Measurements from ENCODE around the gene SPRED2.

The SPRED2 gene

GRCh38 chr2:65363879-65364666 is 68.3 kb downstream of the SPRED2 start:
- DNase-seq: no peak

GRCh38 chr2:65361623-65362022 is 70.8 kb downstream of the SPRED2 start:
- DNase-seq: no peak

GRCh38 chr2:65360441-65360840 is 72.0 kb downstream of the SPRED2 start:
- no peak for DNase-seq

GRCh38 chr2:65358678-65359400 is 73.6 kb downstream of the SPRED2 start:
- no peak for DNase-seq

- DNase-seq: no peak
These were observed 74.5 kb downstream of the SPRED2 start for GRCh38 chr2:65357959-65358294.

- no peak for DNase-seq
These were observed 75.1 kb downstream of the SPRED2 start for GRCh38 chr2:65357095-65357958.

- DNase-seq: no peak
These were observed 77.1 kb downstream of the SPRED2 start for GRCh38 chr2:65355186-65355831.

GRCh38 chr2:65354773-65355172 is 77.6 kb downstream of the SPRED2 start:
- no peak for DNase-seq

GRCh38 chr2:65353927-65354326 is 78.5 kb downstream of the SPRED2 start:
- DNase-seq: no peak

- DNase-seq: no peak
These were observed 79.4 kb downstream of the SPRED2 start for GRCh38 chr2:65353046-65353445.

GRCh38 chr2:65351948-65352595 is 80.3 kb downstream of the SPRED2 start:
- no peak for DNase-seq

GRCh38 chr2:65351234-65351947 is 81.0 kb downstream of the SPRED2 start:
- DNase-seq: peak; percentile 89

- no peak for DNase-seq
These were observed 81.7 kb downstream of the SPRED2 start for GRCh38 chr2:65350651-65351056.

GRCh38 chr2:65349863-65350262 is 82.5 kb downstream of the SPRED2 start:
- DNase-seq: peak; percentile 79

- no peak for DNase-seq
These were observed 84.5 kb downstream of the SPRED2 start for GRCh38 chr2:65347913-65348312.

GRCh38 chr2:65345631-65346030 is 86.8 kb downstream of the SPRED2 start:
- no peak for DNase-seq

- DNase-seq: no peak
These were observed 87.7 kb downstream of the SPRED2 start for GRCh38 chr2:65344689-65345088.

GRCh38 chr2:65344182-65344581 is 88.2 kb downstream of the SPRED2 start:
- DNase-seq: no peak

- DNase-seq: no peak
These were observed 89.0 kb downstream of the SPRED2 start for GRCh38 chr2:65343386-65343785.

- DNase-seq: no peak
These were observed 91.3 kb downstream of the SPRED2 start for GRCh38 chr2:65340898-65341681.

- DNase-seq: no peak
These were observed 92.8 kb downstream of the SPRED2 start for GRCh38 chr2:65339648-65340047.
